AG04449 (cell line): ENCODE results near the gene CDKN2B-AS1.

Source experiments
- CTCF ChIA-PET: fragments of 350-600 bp; formaldehyde crosslinking; extraction: SDS; loops from one replicate; lab custom pipeline; 2021; ENCODE audit warnings: antibody characterized with exemption; lab: Yijun Ruan, JAX
- POLR2A ChIA-PET: fragments of 400-600, 350-600 bp; formaldehyde crosslinking; extraction: SDS; loops from one replicate; lab custom pipeline; 2020; ENCODE audit warnings: antibody characterized with exemption, inconsistent platforms; lab: Yijun Ruan, JAX
- DNase-seq: peaks from one replicate; pipeline ENCODE4 v3.0.0-alpha.2; 2010; ENCODE audit warnings: low read depth, low spot score
- H3K4me3 ChIP-seq: 2 replicates; pipeline ENCODE4 v1.5.1; 2011; ENCODE audit warnings: low read depth, mild to moderate bottlenecking, control low read depth, low read length
- CTCF ChIP-seq: IDR thresholded peaks from one replicate; pipeline ENCODE4 v1.5.1; 2011; ENCODE audit warnings: mild to moderate bottlenecking, moderate library complexity, low read length, control low read depth, inconsistent platforms; ENCODE audit not compliant: insufficient read depth; ENCODE audit errors: missing control alignments

Gene CDKN2B-AS1

GRCh38 chr9:22157276-22157675, 162.7 kb downstream of the CDKN2B-AS1 start:
- ChIA-PET CTCF (interaction anchor here (0.8 to 2.3 kb wide), 5 partner anchors 10 to 345 kb away, joined by 3 to 9 read pairs (median 3); partner anchors contain the start of gene CDKN2B), POLR2A (no interaction called here)

DNA sequence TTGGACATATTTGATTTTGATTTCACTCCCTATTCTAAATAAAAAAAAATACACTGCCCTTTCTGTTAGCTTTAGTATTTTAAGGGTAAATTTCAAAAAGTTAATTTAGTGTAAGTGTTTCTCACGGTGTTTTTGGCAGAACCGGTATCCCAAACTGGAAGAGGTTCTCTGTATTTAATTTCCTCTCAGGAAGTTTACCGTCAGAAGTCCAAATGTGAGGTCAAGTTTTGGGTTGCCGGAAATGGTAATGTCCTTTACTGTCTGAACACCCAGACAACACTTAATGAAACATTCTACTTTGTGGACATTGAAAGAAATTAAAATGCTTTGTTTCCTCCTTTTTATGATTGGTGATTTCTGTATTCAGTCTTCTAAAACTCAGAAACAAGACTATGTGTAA, 163.2 kb downstream of the CDKN2B-AS1 start:
- DNase-seq, result no peak
- TF ChIP-seq CTCF, result no peak
- CTCF ChIA-PET, result interaction anchor here (0.9 to 2.3 kb wide), 4 partner anchors 10 to 149 kb away, joined by 3 to 9 read pairs (median 4); partner anchors contain the start of gene CDKN2B
- H3K4me3 ChIP-seq, result no peak overlapping the region
- POLR2A ChIA-PET, result no interaction called here

More at GRCh38 chr9:22157276-22157675, 162.7 kb downstream of the CDKN2B-AS1 start:
- H3K4me3 ChIP-seq, result no peak overlapping the region
- no peak for DNase-seq
- TF ChIP-seq CTCF, result no peak

GRCh38 chr9:22158271-22158670, 163.7 kb downstream of the CDKN2B-AS1 start:
- no peak for TF ChIP-seq CTCF
- ChIA-PET POLR2A (no interaction called here), CTCF (interaction anchor here (0.8 to 2.3 kb wide), 3 partner anchors 81 to 345 kb away, joined by 3 to 9 read pairs (median 3); partner anchors contain the start of gene CDKN2B)
- no peak for DNase-seq
- H3K4me3 ChIP-seq, result no peak overlapping the region

GRCh38 chr9:22158927-22159346, 164.3 kb downstream of the CDKN2B-AS1 start:
- ChIA-PET CTCF (interaction anchor here (0.8 to 2.3 kb wide), 3 partner anchors 12 to 345 kb away, joined by 3 to 9 read pairs (median 3); partner anchors contain the start of gene CDKN2B), POLR2A (no interaction called here)
- TF ChIP-seq CTCF, result no peak
- H3K4me3 ChIP-seq, result no peak overlapping the region
- no peak for DNase-seq

- no peak for TF ChIP-seq CTCF
- DNase-seq, result no peak
- H3K4me3 ChIP-seq, result no peak overlapping the region
- ChIA-PET CTCF (interaction anchor here (1.0 kb wide), 3 partner anchors 13 to 151 kb away, joined by 3 to 4 read pairs (median 4); partner anchors contain the start of gene CDKN2B), POLR2A (no interaction called here)
Observed at GRCh38 chr9:22159586-22159985, 165.0 kb downstream of the CDKN2B-AS1 start.

- TF ChIP-seq CTCF, result no peak
- no peak for DNase-seq
- POLR2A ChIA-PET, result no interaction called here
- no peak overlapping the region for H3K4me3 ChIP-seq
- CTCF ChIA-PET, result interaction anchor here (1.0 kb wide), 3 partner anchors 56 to 151 kb away, joined by 3 to 4 read pairs (median 4); partner anchors contain the start of gene CDKN2B
Observed at GRCh38 chr9:22160221-22160620, 165.6 kb downstream of the CDKN2B-AS1 start.
